Nucleus accumbens (tissue), 56 donors: Measurements from ENCODE around the gene ANKRD45.
A peak's percentile ranks its signal among the peaks of the same experiment; 100 is the strongest.
"Not testable (repeated sequence)": the region's sequence is repeated elsewhere in the genome, so short reads cannot be mapped to it uniquely, and the experiment has no call there.

ENCODE experiments used
- DNase-seq, 56 donors: peaks; one replicate each; lab custom pipeline; 2025; lab: John Stamatoyannopoulos, UW

ANKRD45 gene

GRCh38 chr1:173669491-173669941 lies at the start of gene ANKRD45:
Gene ANKRD45 (minus strand): TSS chr1:173669851. CDS start chr1:173659418, 10,433 bp downstream.
- peak in 49 of 56 donors; percentile 1 to 79 (median 32) for DNase-seq

- no peak for DNase-seq
Measured at GRCh38 chr1:173717238-173717637, 47.6 kb upstream of the ANKRD45 start.

GRCh38 chr1:173715538-173715844 lies 45.8 kb upstream of the ANKRD45 start:
- no peak for DNase-seq

- peak; percentile 16 to 88 (median 70) for DNase-seq
Measured at GRCh38 chr1:173714759-173715537, 45.3 kb upstream of the ANKRD45 start, which contains the start of gene KLHL20. Gene KLHL20 (plus strand): TSS chr1:173714981. CDS start chr1:173716044, 1,063 bp downstream.

- no peak for DNase-seq
Measured at GRCh38 chr1:173714441-173714758, 44.7 kb upstream of the ANKRD45 start.

- no peak for DNase-seq
Measured at GRCh38 chr1:173708787-173709186, 39.1 kb upstream of the ANKRD45 start.

- no peak for DNase-seq
Measured at GRCh38 chr1:173705117-173705516, 35.5 kb upstream of the ANKRD45 start.

GRCh38 chr1:173702736-173703135 lies 33.1 kb upstream of the ANKRD45 start:
- DNase-seq = no peak

- not testable (repeated sequence) for DNase-seq
Measured at GRCh38 chr1:173701299-173701698, 31.6 kb upstream of the ANKRD45 start.

GRCh38 chr1:173693238-173693637 lies 23.6 kb upstream of the ANKRD45 start:
- no peak for DNase-seq

GRCh38 chr1:173688300-173688699 lies 18.6 kb upstream of the ANKRD45 start:
- no peak for DNase-seq

GRCh38 chr1:173685121-173685520 lies 15.5 kb upstream of the ANKRD45 start:
- DNase-seq = not testable (repeated sequence)

GRCh38 chr1:173683838-173684237 lies 14.2 kb upstream of the ANKRD45 start:
- not testable (repeated sequence) for DNase-seq

- DNase-seq = no peak
Measured at GRCh38 chr1:173682184-173682583, 12.5 kb upstream of the ANKRD45 start.

- not testable (repeated sequence) for DNase-seq
Measured at GRCh38 chr1:173680152-173680551, 10.5 kb upstream of the ANKRD45 start.

GRCh38 chr1:173674496-173674895 lies 4.8 kb upstream of the ANKRD45 start:
- DNase-seq = not testable (repeated sequence)

GRCh38 chr1:173666646-173667045 lies 3.0 kb downstream of the ANKRD45 start:
- no peak for DNase-seq

- DNase-seq = no peak
Measured at GRCh38 chr1:173663159-173663558, 6.5 kb downstream of the ANKRD45 start.

- DNase-seq = no peak
Measured at GRCh38 chr1:173661763-173662162, 7.9 kb downstream of the ANKRD45 start.

- DNase-seq = no peak
Measured at GRCh38 chr1:173661271-173661670, 8.4 kb downstream of the ANKRD45 start.

GRCh38 chr1:173660306-173660705 lies 9.3 kb downstream of the ANKRD45 start:
- no peak for DNase-seq

- DNase-seq = no peak
Measured at GRCh38 chr1:173648880-173649605, 20.6 kb downstream of the ANKRD45 start.
